ENCODE measurements around the gene RAB43.
A peak's percentile ranks its signal among the peaks of the same experiment; 100 is the strongest.
"Not testable (repeated sequence)": the region's sequence is repeated elsewhere in the genome, so short reads cannot be mapped to it uniquely, and the experiment has no call there.

Gene RAB43

GRCh38 chr3:129121792-129122411 is at the start of gene RAB43:
TSS of gene RAB43 (minus strand) at chr3:129121804. CDS start at chr3:129121489, 315 bp downstream.
- DNase-seq = peak; percentile 86

- no peak for DNase-seq
These were observed 45.2 kb upstream of the RAB43 start for GRCh38 chr3:129166579-129167332.

- DNase-seq = not testable (repeated sequence)
These were observed 44.0 kb upstream of the RAB43 start for GRCh38 chr3:129165594-129165993.

- no peak for DNase-seq
These were observed 42.9 kb upstream of the RAB43 start for GRCh38 chr3:129164500-129164899.

GRCh38 chr3:129162729-129163579 is 41.4 kb upstream of the RAB43 start:
- peak; percentile 36 for DNase-seq

- peak; percentile 34 for DNase-seq
These were observed 40.3 kb upstream of the RAB43 start for GRCh38 chr3:129161860-129162271.

- DNase-seq = peak; percentile 94
These were observed 39.6 kb upstream of the RAB43 start, which contains the start of gene ISY1 for GRCh38 chr3:129160891-129161859. TSS of gene ISY1 (minus strand) at chr3:129161063. CDS start at chr3:129160975, 88 bp downstream.

GRCh38 chr3:129144786-129145185 is 23.2 kb upstream of the RAB43 start:
- no peak for DNase-seq

- DNase-seq = not testable (repeated sequence)
These were observed 19.4 kb upstream of the RAB43 start for GRCh38 chr3:129141011-129141410.

- DNase-seq = no peak
These were observed 18.3 kb upstream of the RAB43 start for GRCh38 chr3:129139911-129140310.

- not testable (repeated sequence) for DNase-seq
These were observed 14.7 kb upstream of the RAB43 start for GRCh38 chr3:129136275-129136674.

- no peak for DNase-seq
These were observed 10.7 kb upstream of the RAB43 start for GRCh38 chr3:129132097-129132866.

- no peak for DNase-seq
These were observed 10.0 kb upstream of the RAB43 start for GRCh38 chr3:129131465-129132088.

GRCh38 chr3:129130291-129130813 is 8.7 kb upstream of the RAB43 start:
- DNase-seq = no peak

- no peak for DNase-seq
These were observed 7.0 kb upstream of the RAB43 start for GRCh38 chr3:129128357-129129155.

- no peak for DNase-seq
These were observed 5.2 kb upstream of the RAB43 start for GRCh38 chr3:129126726-129127280.

GRCh38 chr3:129123314-129124060 is 1.9 kb upstream of the RAB43 start:
- peak; percentile 8 for DNase-seq

GRCh38 chr3:129122412-129123011 is 908 bp upstream of the RAB43 start:
- DNase-seq = peak; percentile 26
